Trophoblast cell (in vitro differentiated cells and primary cell): Measurements from ENCODE around the gene THAP2.
A peak's percentile ranks its signal among the peaks of the same experiment; 100 is the strongest.

ENCODE experiments used
- DNase-seq, 2 donors: peaks; one replicate each; pipeline ENCODE4 v3.0.0-alpha.2; 2016
- H2AFZ ChIP-seq: 2 replicates; pipeline ENCODE4 v1.6.1; 2013; ENCODE audit warnings: low read length, moderate library complexity, mild to moderate bottlenecking; ENCODE audit not compliant: insufficient read depth, poor library complexity
- H2AK5ac ChIP-seq: 2 replicates; pipeline ENCODE4 v1.6.1; 2013; ENCODE audit warnings: mild to moderate bottlenecking, low read length
- H2BK120ac ChIP-seq: 2 replicates; pipeline ENCODE4 v1.6.1; 2013; ENCODE audit warnings: low read length, mild to moderate bottlenecking, moderate library complexity; ENCODE audit not compliant: insufficient read depth, poor library complexity
- H2BK12ac ChIP-seq: 2 replicates; pipeline ENCODE4 v1.6.1; 2013; ENCODE audit warnings: mild to moderate bottlenecking, low read length, moderate library complexity
- H2BK5ac ChIP-seq: 2 replicates; pipeline ENCODE4 v1.6.1; 2013; ENCODE audit warnings: low read length, low read depth, moderate library complexity, mild to moderate bottlenecking; ENCODE audit not compliant: poor library complexity
- H3K14ac ChIP-seq: 2 replicates; pipeline ENCODE4 v1.6.1; 2013; ENCODE audit warnings: mild to moderate bottlenecking, low read length
- H3K18ac ChIP-seq: 2 replicates; pipeline ENCODE4 v1.6.1; 2013; ENCODE audit warnings: mild to moderate bottlenecking, low read length
- H3K23ac ChIP-seq: 2 replicates; pipeline ENCODE4 v1.6.1; 2013; ENCODE audit warnings: low read length
- H3K27ac ChIP-seq: 2 replicates; pipeline ENCODE4 v1.5.1; 2013; ENCODE audit warnings: low read depth, mild to moderate bottlenecking, inconsistent platforms, low read length, moderate library complexity
- H3K27me3 ChIP-seq: 2 replicates; pipeline ENCODE4 v1.6.1; 2013; ENCODE audit warnings: inconsistent platforms, mild to moderate bottlenecking, low read length, moderate library complexity; ENCODE audit not compliant: insufficient read depth
- H3K36me3 ChIP-seq, 2 experiments: 1 replicate in 1 of 2; 2 replicates in 1 of 2; pipeline ENCODE4 v1.6.1; 2013; ENCODE audit warnings: low read length in 2 of 2, mild to moderate bottlenecking in 2 of 2, moderate library complexity in 1 of 2; ENCODE audit not compliant: insufficient read depth in 2 of 2, control insufficient read depth in 1 of 2
- H3K4ac ChIP-seq: 2 replicates; pipeline ENCODE4 v1.6.1; 2013; ENCODE audit warnings: low read depth, mild to moderate bottlenecking, low read length, moderate library complexity
- H3K4me1 ChIP-seq, 2 experiments: 1 replicate in 1 of 2; 2 replicates in 1 of 2; pipeline ENCODE4 v1.6.1; 2013; ENCODE audit warnings: low read length in 2 of 2, mild to moderate bottlenecking in 2 of 2, moderate library complexity in 1 of 2; ENCODE audit not compliant: insufficient read depth in 2 of 2, control insufficient read depth in 1 of 2
- H3K4me2 ChIP-seq: 2 replicates; pipeline ENCODE4 v1.6.1; 2013; ENCODE audit warnings: inconsistent platforms, mild to moderate bottlenecking, low read length, moderate library complexity
- H3K4me3 ChIP-seq: 2 replicates; pipeline ENCODE4 v1.5.1; 2013; ENCODE audit warnings: mild to moderate bottlenecking, low read depth, low read length, inconsistent platforms
- H3K79me1 ChIP-seq: one replicate; pipeline ENCODE4 v1.6.1; 2013; ENCODE audit warnings: low read length
- H3K79me2 ChIP-seq: 2 replicates; pipeline ENCODE4 v1.6.1; 2013; ENCODE audit warnings: low read length, mild to moderate bottlenecking; ENCODE audit not compliant: control insufficient read depth, insufficient read depth, poor library complexity
- H3K9ac ChIP-seq: 2 replicates; pipeline ENCODE4 v1.6.1; 2013; ENCODE audit warnings: mild to moderate bottlenecking, low read length
- H3K9me3 ChIP-seq: 2 replicates; pipeline ENCODE4 v1.6.1; 2013; ENCODE audit warnings: low read depth, mild to moderate bottlenecking, control low read depth, inconsistent platforms, low read length; ENCODE audit not compliant: insufficient read depth
- H4K12ac ChIP-seq: 2 replicates; pipeline ENCODE4 v1.6.1; 2013; ENCODE audit warnings: low read depth, mild to moderate bottlenecking, low read length, moderate library complexity
- H4K8ac ChIP-seq: 2 replicates; pipeline ENCODE4 v1.6.1; 2013; ENCODE audit warnings: low read depth, mild to moderate bottlenecking, low read length, moderate library complexity
- H4K91ac ChIP-seq: one replicate; pipeline ENCODE4 v1.6.1; 2013; ENCODE audit warnings: low read depth, mild to moderate bottlenecking, low read length, moderate library complexity
- WGBS: extraction: QIAGEN DNeasy Blood & Tissue Kit; methylation state at CpG from one replicate; pipeline ENCODE4 v1.1.7; 2013; ENCODE audit warnings: missing lambda C conversion rate; ENCODE audit not compliant: insufficient read length, insufficient coverage; ENCODE audit errors: extremely low coverage; 5-methylcytosine and 5-hydroxymethylcytosine counted together

THAP2 gene

DNA sequence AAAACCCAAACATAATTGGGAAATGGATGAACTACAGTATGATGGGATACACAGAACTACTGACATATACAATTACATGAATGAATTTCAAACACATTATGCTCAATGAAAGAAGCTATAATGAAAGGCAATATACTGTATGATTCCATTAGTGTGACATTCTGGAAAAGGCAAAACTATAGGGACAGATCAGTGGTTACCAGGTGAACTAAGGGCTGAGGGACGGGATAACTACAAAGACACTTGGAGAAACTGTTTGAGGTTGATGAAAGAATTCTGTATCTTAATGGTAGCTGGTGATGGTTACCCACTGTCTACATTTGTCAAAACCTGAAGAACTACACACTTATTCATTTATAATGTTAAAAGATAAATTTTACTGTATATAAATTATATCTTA lies 8.2 kb upstream of the THAP2 start:
- H2AFZ ChIP-seq: no peak overlapping the region
- no peak overlapping the region for H4K91ac ChIP-seq
- H2BK5ac ChIP-seq: no peak overlapping the region
- H3K9ac ChIP-seq: no peak overlapping the region
- H3K4me2 ChIP-seq: no peak overlapping the region
- WGBS: no CpG with 5 or more reads among the region's 1 CpG
- peaks cover 9 to 15% of the 10 kb centered on the region in 2 experiments for H3K36me3 ChIP-seq
- no peak overlapping the region for H3K23ac ChIP-seq
- H4K12ac ChIP-seq: no peak overlapping the region
- no peak for DNase-seq
- H3K79me2 ChIP-seq: no peaks in the 10 kb centered on the region
- no peaks in the 10 kb centered on the region for H3K79me1 ChIP-seq
- H3K18ac ChIP-seq: no peak overlapping the region
- no peak overlapping the region for H2BK12ac ChIP-seq
- H3K4me3 ChIP-seq: no peak overlapping the region
- H3K4ac ChIP-seq: no peak overlapping the region
- no peak overlapping the region for H3K27ac ChIP-seq
- no peak overlapping the region for H2AK5ac ChIP-seq
- no peak overlapping the region for H3K14ac ChIP-seq
- H3K4me1 ChIP-seq: no peaks in the 10 kb centered on the region
- H2BK120ac ChIP-seq: no peak overlapping the region
- no peaks in the 10 kb centered on the region for H3K9me3 ChIP-seq
- H4K8ac ChIP-seq: no peak overlapping the region
- no peaks in the 10 kb centered on the region for H3K27me3 ChIP-seq

DNA sequence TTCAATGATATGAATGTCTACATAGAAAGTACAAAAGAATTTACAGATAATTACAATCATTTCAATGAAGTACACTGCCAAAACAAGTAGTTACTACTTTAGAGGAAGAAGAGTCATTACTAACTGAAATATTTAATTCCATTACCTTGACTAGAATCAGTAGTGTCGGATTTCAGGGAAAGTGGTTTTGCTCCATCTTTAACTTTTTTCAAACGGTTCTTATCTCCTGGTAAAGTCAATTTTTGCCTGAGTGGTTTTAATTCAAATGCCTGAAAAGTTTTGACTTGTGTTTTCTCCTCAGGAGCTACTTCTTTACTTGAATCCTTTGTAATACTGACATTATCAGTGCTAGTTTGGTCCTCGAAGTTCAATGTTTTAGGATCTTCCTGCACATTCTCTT lies 7.4 kb upstream of the THAP2 start:
- Histone ChIP-seq H3K4ac (no peak overlapping the region), H4K8ac (no peak overlapping the region), H3K79me2 (peaks cover 2% of the 10 kb centered on the region), H3K4me2 (no peak overlapping the region), H2AK5ac (no peak overlapping the region), H3K4me3 (no peak overlapping the region), H4K12ac (no peak overlapping the region), H3K23ac (no peak overlapping the region), H2BK12ac (no peak overlapping the region), H2BK120ac (no peak overlapping the region), H2AFZ (no peak overlapping the region), H4K91ac (no peak overlapping the region), H3K18ac (no peak overlapping the region), H3K27me3 (no peaks in the 10 kb centered on the region), H3K79me1 (no peaks in the 10 kb centered on the region), H2BK5ac (no peak overlapping the region), H3K9ac (no peak overlapping the region), H3K4me1 (peaks cover 0 to 2% of the 10 kb centered on the region in 2 experiments), H3K9me3 (no peaks in the 10 kb centered on the region), H3K36me3 (peaks cover 9 to 15% of the 10 kb centered on the region in 2 experiments), H3K27ac (no peak overlapping the region), H3K14ac (no peak overlapping the region)
- no peak for DNase-seq
- no CpG with 5 or more reads among the region's 3 CpGs for WGBS

DNA sequence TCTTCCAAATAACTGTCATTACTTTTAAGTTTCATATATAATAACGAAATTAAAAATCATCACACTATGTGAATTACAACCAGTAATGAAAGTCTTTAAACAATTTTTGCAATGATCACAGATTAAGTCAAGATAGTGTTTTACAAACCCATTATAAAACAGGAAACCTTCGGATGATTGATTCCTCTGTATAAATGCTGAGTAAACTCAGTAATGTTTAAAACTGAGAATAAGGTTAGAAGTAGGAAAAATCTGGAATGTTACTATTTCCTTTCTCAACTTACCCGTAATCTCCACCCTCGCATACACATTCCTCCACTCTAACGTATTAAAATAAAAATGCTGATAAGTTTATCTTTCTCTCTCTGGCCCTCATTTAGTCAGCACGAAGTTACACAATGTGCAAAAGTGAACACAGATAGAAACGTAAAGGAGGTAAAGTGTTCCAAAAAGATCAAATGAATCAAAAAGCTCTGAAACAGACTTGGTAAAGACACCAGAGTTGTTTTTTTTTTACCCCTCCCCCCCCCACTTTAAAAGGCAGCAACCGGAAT lies 2.0 kb upstream of the THAP2 start:
- H3K4me2 ChIP-seq: peak overlapping the region; percentile 28
- no peak overlapping the region for H4K12ac ChIP-seq
- H3K4me3 ChIP-seq: no peak overlapping the region
- H4K91ac ChIP-seq: no peak overlapping the region
- H2BK5ac ChIP-seq: no peak overlapping the region
- 100% methylated on average over 1 of the region's 8 CpGs for WGBS
- H2AK5ac ChIP-seq: no peak overlapping the region
- no peak overlapping the region for H3K4ac ChIP-seq
- H3K27ac ChIP-seq: no peak overlapping the region
- H3K14ac ChIP-seq: no peak overlapping the region
- no peak overlapping the region for H2BK12ac ChIP-seq
- peaks cover 5 to 8% of the 10 kb centered on the region in 2 experiments for H3K36me3 ChIP-seq
- H2BK120ac ChIP-seq: no peak overlapping the region
- H3K9ac ChIP-seq: no peak overlapping the region
- peaks cover 13% of the 10 kb centered on the region for H3K79me2 ChIP-seq
- H3K79me1 ChIP-seq: peaks cover 13% of the 10 kb centered on the region
- peak; percentile 7 to 84 for DNase-seq
- no peak overlapping the region for H3K18ac ChIP-seq
- no peak overlapping the region for H2AFZ ChIP-seq
- H3K9me3 ChIP-seq: no peaks in the 10 kb centered on the region
- no peak overlapping the region for H3K23ac ChIP-seq
- H4K8ac ChIP-seq: no peak overlapping the region
- peaks cover 0 to 2% of the 10 kb centered on the region in 2 experiments for H3K4me1 ChIP-seq
- H3K27me3 ChIP-seq: no peaks in the 10 kb centered on the region

- no CpG with 5 or more reads among the region's 53 CpGs for WGBS
- Histone ChIP-seq H2AK5ac (peak overlapping the region; percentile 81), H3K27me3 (no peaks in the 10 kb centered on the region), H4K8ac (peak overlapping the region; percentile 75), H3K4me3 (peak overlapping the region; percentile 87), H3K14ac (peak overlapping the region; percentile 78), H2BK120ac (peak overlapping the region; percentile 21), H2BK5ac (peak overlapping the region; percentile 50), H4K91ac (peak overlapping the region; percentile 46), H3K4ac (peak overlapping the region; percentile 95), H3K36me3 (peaks cover 2 to 4% of the 10 kb centered on the region in 2 experiments), H3K9me3 (no peaks in the 10 kb centered on the region), H3K27ac (peak overlapping the region; percentile 63), H3K18ac (peak overlapping the region; percentile 48), H3K4me1 (peaks cover 0 to 2% of the 10 kb centered on the region in 2 experiments), H3K4me2 (peak overlapping the region; percentile 48), H2AFZ (peak overlapping the region; percentile 53), H2BK12ac (no peak overlapping the region), H3K79me2 (peaks cover 13% of the 10 kb centered on the region), H4K12ac (peak overlapping the region; percentile 76), H3K79me1 (peaks cover 13% of the 10 kb centered on the region), H3K9ac (peak overlapping the region; percentile 80), H3K23ac (no peak overlapping the region)
- peak; percentile 78 to 83 for DNase-seq
Observed at GRCh38 chr12:71662849-71663560, 1.1 kb upstream of the THAP2 start.
